GM18873 (cell line): Measurements from ENCODE around the gene BUB3.

Source experiments
- ATAC-seq: cut with Tn5 transposase; IDR thresholded peaks from one replicate; pipeline ENCODE4 v1.9.1; 2021; ENCODE audit warnings: mild to moderate bottlenecking, moderate library complexity, moderate number of reproducible peaks; ENCODE audit not compliant: unreplicated experiment, low FRiP score

BUB3 gene

GRCh38 chr10:123191886-123192285, 37.7 kb downstream of the BUB3 start:
- ATAC-seq = no peak

GRCh38 chr10:123194056-123194455, 39.9 kb downstream of the BUB3 start:
- ATAC-seq = no peak

- ATAC-seq = no peak
These were observed 46.3 kb downstream of the BUB3 start for GRCh38 chr10:123200531-123200930.

GRCh38 chr10:123202506-123202905, 48.3 kb downstream of the BUB3 start:
- no peak for ATAC-seq

GRCh38 chr10:123203393-123204126, 49.4 kb downstream of the BUB3 start:
- ATAC-seq = no peak

GRCh38 chr10:123204127-123204461, 49.9 kb downstream of the BUB3 start:
- ATAC-seq = no peak

GRCh38 chr10:123205041-123205440, 50.8 kb downstream of the BUB3 start:
- no peak for ATAC-seq

GRCh38 chr10:123212063-123212462, 57.9 kb downstream of the BUB3 start:
- no peak for ATAC-seq

GRCh38 chr10:123212640-123213039, 58.4 kb downstream of the BUB3 start:
- ATAC-seq = no peak

- ATAC-seq = no peak
These were observed 59.0 kb downstream of the BUB3 start for GRCh38 chr10:123213192-123213591.
